NK-92 treated with Interleukin-12 subunit alpha and Interleukin-12 subunit beta, amount 100 ng/mL, for 24 hours (cell line): ENCODE results near the gene KBTBD13.

ENCODE experiments used
- DNase-seq: peaks from one replicate; lab custom pipeline; 2025; lab: John Stamatoyannopoulos, UW

Gene KBTBD13

GRCh38 chr15:65115086-65115485 lies 38.5 kb downstream of the KBTBD13 start, which contains the start of gene UBAP1L:
TSS of gene UBAP1L (minus strand) at chr15:65115200. CDS start at chr15:65106215, 8,985 bp downstream.
- no peak for DNase-seq

DNA sequence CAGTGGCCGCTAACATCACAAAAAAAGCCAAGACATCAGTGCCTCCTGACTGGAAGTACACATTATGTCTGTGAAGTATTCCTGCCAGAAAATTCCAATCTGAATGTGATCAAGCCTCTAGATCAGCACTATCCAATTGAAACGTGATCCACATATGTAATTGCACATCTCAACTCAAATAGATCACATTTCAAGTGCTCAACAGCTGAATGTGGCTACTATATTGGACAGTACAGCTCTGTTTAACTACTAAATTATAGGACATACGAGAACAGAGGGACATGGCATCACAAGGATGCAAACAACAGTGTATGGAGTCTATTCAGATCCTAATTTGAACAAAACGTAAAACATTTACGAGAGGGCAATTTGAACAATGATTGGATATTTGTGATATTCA lies 39.0 kb downstream of the KBTBD13 start:
- no peak for DNase-seq
